Epidermal melanocyte (primary cell): Measurements from ENCODE around the gene CDH3.

Experiments used
- DNase-seq: peaks from one replicate; pipeline ENCODE4 v3.0.0; 2011; ENCODE audit warnings: low spot score; ENCODE audit not compliant: insufficient read length

Gene CDH3

GRCh38 chr16:68737046-68737729 lies 92.1 kb downstream of the CDH3 start, which contains the start of gene CDH1:
Gene CDH1 (plus strand): TSS chr16:68737292. CDS start chr16:68737416, 124 bp downstream.
- no peak for DNase-seq

- no peak for DNase-seq
Measured at GRCh38 chr16:68737730-68738629, 92.9 kb downstream of the CDH3 start.

GRCh38 chr16:68739964-68740627 lies 95.0 kb downstream of the CDH3 start:
- DNase-seq = no peak

GRCh38 chr16:68740628-68741346 lies 95.7 kb downstream of the CDH3 start:
- no peak for DNase-seq

GRCh38 chr16:68743664-68744063 lies 98.6 kb downstream of the CDH3 start:
- DNase-seq = no peak

GRCh38 chr16:68744744-68745280 lies 99.7 kb downstream of the CDH3 start:
- no peak for DNase-seq

- no peak for DNase-seq
Measured at GRCh38 chr16:68746951-68747350, 101.8 kb downstream of the CDH3 start.

GRCh38 chr16:68749432-68749831 lies 104.3 kb downstream of the CDH3 start:
- no peak for DNase-seq
